ENCODE measurements around the gene MAST2.
"Not testable (repeated sequence)": the region's sequence is repeated elsewhere in the genome, so short reads cannot be mapped to it uniquely, and the experiment has no call there.

Gene MAST2

DNA sequence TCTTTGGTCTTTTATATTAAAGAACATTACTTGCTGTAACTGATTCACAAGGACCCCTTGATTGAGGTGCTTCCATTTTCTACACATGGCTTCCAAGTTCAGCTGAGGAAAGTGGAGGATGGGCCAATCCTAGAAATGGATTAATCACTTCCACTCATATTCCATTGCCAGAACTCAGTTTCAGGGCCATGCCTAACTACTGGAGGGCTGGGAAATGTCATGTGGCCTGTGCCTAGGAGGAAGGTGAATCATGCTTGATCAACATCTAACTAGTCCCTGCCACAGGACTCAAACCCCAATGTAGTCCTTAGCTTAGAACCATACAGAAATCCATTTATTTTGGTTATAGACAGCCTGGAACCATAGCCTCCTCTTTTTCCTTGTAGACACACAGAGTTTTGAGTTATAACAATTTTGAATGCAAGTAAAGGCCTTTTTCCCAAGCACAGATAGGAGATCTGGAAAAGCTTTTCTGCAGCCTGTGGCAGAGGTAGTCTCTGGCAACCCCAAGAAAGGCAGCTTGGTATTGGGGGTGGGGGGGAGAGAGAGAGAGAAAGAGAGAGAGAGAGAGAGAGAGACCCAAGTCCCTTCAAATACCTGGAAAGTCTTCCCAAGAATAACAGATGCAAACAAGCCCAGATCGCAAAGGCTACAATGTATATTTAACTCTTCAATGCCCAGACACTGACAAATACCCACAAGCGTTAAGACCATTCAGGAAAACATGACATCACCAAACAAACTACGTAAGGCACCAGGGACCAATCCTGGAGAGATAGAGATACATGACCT, 12.5 kb downstream of the MAST2 start:
- no peak for DNase-seq

DNA sequence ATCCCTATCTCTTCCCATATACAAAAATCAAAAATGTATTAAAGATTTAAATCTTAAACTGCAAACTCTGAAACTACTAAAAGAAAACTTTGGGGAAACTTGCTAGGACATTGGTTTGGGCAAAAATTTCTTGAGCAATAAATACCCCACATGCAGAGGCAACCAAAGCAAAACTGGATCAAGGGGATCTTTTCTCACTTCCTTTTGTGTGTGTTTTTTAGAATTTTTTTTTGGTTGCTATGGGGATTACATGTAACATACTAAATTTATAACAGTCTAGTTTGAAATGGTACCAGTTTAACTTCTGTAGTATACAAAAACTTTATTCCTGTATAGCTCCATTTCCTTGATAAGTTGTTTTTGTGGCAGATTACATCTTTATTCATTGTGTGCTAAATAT, 16.8 kb downstream of the MAST2 start:
- DNase-seq = no peak

DNA sequence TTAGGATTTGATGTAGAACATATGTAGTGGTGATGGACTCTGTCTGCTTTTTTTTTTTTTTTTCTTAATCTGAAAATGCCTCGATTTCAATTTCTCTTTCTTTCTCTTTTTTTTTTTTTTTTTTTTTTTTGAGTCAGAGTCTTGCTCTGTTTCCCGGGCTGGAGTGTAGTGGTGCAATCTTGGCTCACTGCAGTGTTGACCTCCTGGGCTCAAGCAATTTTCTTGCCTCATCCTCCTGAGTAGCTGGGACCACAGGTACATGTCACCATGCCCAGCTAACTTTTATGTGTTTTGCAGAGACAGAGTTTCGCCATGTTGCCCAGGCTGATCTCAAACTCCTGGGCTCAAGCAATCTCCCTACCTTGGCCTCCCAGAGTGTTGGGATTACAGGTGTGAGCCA, 17.4 kb downstream of the MAST2 start:
- no peak for DNase-seq

DNA sequence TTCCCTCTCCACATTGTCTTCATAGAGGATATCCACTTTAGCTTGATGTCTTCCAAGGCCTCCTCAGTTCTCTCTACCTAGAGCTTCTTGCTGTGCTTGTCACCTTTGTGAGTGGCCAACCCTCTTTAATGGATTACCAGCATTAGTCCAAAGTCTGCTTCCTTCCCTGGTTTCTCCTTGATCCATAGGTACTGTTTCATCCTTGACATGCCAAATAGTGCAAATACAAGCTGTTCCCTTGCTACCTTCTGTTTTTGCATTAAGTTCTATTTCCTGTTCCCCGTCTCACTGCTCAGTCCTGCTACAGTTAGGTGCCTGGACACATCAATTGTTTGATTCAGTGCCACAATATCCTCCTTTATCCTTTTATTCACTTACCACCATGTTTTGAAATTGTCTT, 19.2 kb downstream of the MAST2 start:
- no peak for DNase-seq

DNA sequence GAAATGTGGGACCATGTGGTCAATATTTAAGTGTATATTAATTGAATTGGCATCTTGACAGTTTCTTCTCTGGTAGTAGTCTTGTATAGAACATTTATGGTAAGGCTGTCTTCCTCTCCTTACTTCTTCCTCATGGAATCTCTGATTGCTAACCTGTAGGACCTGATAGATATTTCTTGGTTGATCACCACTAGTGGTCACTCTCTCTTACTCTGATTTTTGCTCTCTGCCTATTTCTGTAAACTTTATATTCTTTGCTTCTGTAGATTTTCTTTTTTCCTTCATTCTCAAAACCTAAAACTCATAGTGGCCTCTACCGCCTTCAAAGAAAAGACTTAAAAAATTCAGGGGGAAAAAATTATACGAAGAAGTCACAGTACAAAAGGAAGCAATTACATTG, 21.2 kb downstream of the MAST2 start:
- no peak for DNase-seq

DNA sequence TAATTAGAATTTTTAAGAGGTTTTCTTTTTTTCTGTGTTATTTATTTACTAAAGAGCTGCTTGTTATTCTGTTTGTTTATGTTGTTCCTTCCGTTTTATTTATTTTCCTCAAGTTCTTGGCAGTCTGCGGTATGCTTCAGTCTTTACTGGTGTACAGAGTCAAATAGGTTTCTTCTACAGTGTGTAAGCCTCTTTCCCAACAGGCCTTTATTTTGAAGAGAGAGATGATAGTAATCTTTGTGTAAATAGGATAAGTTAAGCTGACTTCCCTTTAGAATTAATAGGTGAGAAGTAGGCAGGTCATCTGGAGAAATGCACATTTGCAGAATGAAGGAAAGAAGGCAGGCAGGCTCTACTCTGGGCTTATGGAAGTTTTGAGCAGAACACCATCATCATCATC, 23.8 kb downstream of the MAST2 start:
- no peak for DNase-seq

DNA sequence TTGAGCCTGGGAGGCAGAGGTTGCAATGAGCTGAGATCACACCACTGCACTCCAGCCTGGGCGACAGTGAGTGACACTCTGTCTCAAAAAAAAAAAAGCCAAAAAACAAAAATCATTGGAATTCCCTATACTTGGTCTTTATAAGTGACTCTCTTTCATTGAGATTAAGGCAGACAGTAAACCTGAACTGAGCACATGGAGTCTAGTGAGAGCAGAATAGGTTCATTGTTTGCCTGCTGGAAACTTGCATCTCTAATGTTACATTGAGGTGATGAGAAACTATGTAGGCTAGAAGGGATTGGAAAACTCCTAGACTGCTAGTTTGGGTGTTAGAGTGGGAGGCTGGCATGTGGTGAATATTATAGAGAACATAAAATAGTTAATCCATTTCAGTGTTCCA, 25.4 kb downstream of the MAST2 start:
- DNase-seq = no peak

DNA sequence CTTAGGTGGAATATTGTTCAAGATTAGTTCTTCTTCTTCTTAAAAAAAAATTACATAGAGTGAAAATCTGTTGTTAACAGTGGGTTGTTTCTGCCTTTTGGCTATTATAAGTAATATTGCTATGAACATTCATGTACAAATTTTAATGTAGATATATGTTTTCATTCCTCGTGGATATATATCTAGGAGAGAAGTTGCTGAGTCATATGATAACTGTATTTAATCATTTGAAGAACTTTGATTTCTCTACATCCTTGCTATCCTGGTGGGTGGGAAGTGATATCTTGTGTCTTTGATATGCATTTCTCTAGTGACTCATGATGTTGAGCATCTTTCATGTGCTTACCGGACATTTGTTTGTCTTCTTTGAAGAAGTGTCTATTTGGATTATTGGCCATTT, 29.9 kb downstream of the MAST2 start:
- DNase-seq = no peak

DNA sequence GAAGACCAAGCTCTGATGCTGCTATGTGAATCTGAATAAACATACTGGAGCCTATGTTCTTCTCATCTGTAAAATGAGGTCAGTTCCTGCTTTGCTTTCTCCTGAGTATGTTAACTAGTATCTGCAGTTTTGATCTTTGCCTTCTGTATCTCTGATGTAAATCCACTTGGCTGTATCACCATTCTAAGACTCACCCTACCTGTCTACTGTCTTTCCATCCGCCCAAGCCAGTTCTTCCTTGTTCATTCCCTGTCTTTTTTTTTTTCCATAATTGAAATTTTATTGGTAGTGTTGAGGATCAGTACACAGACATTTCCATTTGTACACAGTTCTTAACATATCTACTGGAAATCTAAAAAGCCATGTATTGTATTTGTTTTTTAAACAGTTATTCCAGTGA, 31.3 kb downstream of the MAST2 start:
- no peak for DNase-seq

DNA sequence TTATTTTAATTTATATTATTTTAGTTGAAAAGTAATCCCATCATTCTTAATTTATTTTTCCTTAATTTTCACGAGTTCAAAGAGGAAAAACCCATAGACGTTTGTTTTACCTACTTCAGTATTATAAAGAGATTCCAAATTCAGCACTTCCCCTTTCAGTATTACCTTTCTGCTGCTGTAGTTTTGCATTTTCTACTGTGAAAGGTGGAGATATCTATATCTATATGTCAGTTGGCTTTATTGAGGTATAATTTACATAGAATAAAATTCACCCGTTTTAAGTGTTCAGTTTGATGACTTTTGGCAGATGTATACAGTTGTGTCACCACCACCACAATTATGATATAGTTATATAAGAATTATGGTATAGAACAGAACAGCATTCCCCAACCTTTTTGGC, 33.0 kb downstream of the MAST2 start:
- no peak for DNase-seq

DNA sequence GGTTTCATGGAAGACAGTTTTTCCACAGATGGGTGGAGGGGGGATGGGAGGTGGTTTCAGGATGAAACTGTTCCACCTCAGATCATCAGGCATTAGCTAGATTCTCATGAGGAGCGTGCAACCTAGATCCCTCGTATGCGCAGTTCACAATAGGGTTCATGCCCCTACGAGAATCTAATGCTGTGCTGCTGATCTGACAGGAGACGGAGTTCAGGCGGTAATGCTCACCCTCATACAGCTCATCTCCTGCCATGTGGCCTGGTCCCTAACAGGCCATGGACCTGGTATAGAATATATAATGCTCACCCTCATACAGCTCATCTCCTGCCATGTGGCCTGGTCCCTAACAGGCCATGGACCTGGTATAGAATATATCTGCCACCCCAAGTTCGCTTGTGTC, 33.4 kb downstream of the MAST2 start:
- DNase-seq = not testable (repeated sequence)

DNA sequence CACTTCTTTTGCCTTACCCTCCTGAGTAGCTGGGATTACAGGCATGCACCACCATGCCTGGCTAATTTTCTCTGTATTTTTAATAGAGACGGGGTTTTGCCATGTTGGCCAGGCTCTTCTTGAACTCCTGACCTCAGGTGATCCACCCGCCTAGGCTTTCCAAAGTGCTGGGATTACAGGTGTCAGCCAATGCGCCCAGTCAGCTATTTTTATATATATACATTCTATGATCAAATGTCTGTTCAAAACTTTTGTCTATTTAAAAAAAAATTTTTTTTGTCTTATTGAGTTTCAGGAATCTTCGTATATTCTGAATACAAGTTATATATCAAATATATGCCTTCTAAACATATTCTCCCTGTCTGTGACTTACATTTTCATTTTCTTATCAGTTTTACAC, 34.9 kb downstream of the MAST2 start:
- DNase-seq = not testable (repeated sequence)

DNA sequence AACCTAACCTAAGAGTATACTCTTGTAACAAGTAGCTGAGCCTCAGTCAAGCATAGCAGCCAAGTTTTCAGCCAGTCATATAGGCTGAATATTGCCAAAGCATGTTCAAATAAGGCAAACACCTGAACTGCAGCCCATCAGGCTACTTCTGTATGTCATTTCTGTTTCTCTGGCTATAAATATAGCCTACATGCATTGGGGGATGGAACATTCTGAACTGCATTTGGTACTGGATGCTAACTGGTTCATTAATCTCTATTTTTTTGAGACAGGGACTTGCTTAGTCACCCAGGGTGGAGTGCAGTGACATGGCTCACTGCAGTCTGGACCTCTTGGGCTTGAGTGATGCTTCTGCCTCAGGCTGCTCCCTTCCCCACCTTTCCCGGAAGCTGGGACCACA, 37.3 kb downstream of the MAST2 start:
- no peak for DNase-seq

DNA sequence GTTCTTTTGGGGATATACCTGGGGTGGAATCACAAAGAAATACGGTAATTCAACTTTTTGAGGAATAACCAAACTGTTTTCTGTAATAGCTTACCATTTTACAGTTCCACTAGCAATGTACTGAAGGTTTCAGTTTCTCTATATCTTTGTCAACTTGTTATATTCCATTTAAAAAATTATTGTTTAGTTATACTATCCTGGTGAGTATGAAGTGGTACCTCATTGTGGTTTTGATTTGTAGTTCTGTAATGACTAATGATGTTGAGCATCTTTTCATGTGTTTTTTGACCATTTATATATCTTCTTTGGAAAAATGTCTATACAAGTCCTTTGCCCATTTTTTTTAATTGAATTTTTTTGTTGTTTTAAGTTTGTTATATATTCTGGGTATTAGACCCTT, 39.4 kb downstream of the MAST2 start:
- no peak for DNase-seq

DNA sequence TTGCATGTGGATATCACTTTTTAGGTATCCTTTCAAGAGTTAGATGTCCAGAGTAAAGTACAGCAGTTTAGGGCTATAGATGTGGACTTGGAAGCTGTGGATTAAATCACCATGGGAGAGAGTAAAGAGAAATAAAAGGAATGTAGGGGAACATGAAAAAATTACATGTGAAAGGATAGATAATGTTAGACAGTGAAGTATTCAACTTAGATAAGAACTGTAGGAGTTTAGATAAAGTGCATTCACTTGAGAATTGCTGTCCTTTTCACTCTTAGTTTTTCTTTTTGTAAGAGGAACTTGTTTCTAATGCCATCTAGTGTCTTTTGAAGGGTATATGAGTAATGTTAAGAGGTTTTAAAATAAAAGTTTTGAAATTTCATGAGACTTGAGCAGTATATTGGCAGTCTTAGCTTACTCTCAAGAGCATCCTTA, 40.1 kb downstream of the MAST2 start:
- no peak for DNase-seq

DNA sequence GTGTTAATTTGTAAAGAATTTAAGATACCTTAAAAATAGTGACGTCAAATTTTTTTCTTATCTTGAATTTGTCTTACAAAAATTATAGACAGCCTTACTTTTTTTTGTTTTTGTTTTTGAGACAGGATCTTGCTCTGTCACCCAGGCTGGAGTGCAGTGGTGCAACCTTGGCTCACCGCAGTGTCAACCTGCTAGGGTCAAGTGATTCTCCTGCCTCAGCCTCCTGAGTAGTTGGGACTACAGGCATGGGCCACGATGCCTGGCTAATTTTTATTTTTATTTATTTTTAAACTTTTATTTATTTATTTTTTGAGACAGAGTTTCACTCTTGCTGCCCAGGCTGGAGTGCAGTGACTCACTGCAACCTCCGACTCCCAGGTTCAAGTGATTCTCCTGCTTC, 40.6 kb downstream of the MAST2 start:
- DNase-seq = not testable (repeated sequence)

DNA sequence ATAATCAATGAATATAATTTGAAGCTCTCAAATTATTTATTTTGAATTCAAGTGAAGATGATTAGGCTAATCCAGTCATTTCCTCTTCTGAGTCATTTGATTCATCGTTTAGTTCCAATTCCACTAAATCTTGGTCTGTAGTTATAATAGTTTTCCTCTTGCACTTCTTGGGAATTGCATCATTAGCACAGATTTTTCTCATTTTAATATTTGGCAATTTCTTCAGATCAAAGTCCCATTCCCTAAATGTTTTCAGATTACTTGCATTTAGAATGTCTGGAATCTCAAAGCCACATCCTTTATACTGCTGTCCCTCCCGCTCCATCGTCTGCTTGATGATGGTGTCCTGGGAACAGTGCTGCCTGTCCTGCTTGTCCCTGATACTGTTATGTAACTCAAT, 43.5 kb downstream of the MAST2 start:
- no peak for DNase-seq

DNA sequence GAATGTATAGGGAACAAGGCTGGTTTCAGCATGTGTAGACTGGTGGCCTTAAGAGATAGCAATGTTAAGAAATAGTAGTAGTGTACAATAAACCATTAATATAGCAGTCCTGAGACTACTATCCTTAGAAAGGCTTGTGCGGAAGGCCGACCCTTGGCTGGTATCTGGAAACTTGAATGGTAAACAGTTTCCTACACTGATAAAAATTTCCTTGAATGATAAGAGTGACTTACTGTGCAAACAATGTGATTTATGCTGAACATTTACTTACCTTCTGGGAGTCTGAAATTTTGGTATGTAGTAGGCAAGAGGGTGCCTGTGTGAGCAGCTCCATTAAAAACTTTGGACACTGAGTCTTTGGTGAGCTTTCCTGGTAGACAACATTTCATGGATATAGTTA, 44.7 kb downstream of the MAST2 start:
- DNase-seq = no peak

DNA sequence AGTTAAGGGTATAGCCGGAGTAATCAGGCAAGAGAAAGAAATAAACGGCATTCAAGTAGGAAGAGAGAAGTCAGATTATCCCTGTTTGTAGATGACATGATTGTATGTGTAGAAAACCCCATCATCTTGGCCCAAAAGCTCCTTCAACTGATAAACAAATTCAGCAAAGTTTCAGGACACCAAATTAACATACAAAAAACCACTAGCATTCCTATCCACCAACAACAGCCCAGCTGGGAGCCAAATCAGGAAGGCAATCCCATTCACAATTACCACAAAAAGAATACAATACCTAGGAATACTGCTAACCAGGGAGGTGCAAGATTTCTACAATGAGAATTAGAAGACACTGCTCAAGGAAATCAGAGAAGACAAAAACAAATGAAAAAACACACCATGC, 45.3 kb downstream of the MAST2 start:
- DNase-seq = no peak

DNA sequence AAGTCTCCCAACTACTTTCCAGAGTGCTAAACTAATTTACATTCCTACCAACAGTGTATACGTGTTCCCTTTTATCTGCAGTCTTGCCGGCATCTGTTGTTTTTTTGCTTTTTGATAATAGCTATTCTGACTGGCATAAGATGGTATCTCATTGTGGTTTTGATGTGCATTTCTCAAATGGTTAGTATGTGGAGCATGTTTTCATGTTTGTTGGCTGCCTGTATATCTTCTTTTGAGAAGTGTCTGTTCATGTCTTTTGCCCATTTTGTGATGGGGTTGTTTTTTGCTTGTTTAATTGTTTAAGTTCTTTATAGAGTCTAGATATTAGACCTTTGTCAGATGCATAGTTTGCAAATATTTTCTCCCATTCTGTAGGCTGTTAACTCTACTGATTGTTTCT, 46.6 kb downstream of the MAST2 start:
- DNase-seq = no peak

DNA sequence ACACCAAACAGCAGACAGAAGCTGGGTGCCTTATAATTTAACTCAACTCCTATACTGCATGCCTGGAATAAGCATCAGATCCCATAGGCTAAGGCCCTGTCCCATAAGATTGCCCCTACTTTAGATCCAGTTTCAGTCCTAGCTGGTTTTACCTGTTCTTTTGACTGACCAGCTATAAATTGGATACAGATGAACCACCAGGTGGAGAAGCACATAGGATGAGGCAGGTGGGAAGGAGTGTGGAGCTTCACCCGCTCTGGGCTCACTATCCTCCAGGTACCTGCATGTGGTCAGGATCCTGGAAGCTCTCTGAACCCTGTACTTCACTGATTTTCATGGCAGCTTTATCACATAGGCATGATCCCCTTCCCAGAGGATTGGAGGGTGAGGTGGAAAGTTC, 51.3 kb downstream of the MAST2 start:
- no peak for DNase-seq

DNA sequence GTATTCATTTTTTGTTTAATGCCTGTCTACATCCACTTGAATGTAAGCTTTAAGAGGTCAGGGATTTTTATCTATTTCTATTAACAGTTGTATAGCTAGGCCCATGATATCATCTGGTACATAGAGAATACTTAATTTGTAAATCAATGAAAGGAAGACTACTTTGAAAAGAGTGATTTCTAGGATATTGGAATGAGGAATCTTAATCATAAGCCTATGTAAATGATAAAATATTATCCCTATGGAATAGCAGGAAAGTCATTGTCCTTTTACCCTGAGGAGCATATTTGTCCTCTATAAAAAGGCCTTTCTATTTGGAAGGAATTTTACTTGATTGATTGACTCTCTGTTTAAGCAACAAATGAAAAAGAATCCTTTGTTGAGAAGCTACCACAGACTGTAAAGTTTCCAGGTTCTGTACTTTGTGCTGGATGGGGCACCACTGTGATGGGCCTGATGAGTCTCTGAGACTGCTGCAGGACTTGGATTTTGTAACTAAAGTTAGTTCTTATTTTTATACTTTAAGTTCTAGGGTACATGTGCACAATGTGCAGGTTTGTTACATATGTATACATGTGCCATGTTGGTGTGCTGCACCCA, 53.8 kb downstream of the MAST2 start:
- DNase-seq = no peak

DNA sequence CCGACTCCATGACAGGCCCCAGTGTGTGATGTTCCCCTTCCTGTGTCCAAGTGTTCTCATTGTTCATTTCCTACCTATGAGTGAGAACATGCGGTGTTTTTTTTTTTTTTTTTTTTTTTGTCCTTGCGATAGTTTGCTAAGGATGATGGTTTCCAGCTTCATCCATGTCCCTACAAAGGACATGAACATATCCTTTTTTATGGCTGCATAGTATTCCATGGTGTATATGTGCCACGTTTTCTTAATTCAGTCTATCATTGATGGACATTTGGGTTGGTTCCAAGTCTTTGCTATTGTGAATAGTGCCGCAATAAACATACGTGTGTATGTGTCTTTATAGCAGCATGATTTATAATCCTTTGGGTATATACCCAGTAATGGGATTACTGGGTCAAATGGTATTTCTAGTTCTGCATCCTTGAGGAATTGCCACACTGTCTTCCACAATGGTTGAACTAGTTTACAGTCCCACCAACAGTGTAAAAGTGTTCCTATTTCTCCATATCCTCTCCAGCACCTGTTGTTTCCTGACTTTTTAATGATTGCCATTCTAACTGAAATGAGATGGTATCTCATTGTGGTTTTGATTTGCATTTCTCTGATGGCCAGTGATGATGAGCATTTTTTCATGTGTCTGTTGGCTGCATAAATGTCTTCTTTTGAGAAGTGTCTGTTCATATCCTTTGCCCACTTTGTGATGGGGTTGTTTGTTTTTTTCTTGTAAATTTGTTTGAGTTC, 54.5 kb downstream of the MAST2 start:
- not testable (repeated sequence) for DNase-seq

DNA sequence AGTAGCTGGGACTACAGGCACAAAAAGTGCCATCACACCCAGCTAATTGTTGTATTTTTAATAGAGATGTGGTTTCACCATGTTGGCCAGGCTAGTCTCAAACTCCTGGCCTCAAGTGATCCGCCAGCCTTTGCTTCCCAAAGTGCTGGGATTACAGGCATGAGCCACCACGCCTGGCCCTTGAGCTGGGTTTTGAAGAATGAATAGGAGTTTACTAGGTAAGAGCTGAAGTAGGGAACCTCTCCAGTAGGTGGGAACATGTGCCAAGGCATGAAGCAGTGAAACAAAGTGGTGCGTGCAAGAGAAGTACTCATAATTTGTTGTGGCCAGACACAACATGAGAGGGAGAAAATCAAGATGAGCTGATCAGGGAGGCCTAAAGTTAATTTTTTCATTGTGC, 55.8 kb downstream of the MAST2 start:
- DNase-seq = no peak

Data from activated CD4-positive, CD25-positive, alpha-beta regulatory T cell treated with anti-CD3 and anti-CD28 coated beads, Interleukin-2, amount 50 U/mL, for 72 hours (primary cell).